Measurements from ENCODE around the gene ZNF557. TPM values are rescaled to one million over a fixed set of nuclear protein-coding genes. Genes with fewer than 3 reads are reported as not detected.

ZNF557 gene
- total RNA-seq, 2 experiments from 2014 or later: 4.7 to 5.6 TPM

- intact Hi-C loops (cut with micrococcal nuclease): no loop called here
- Mint-ChIP-seq H3K36me3 (ENCODE audit: low read depth) (no peaks in the 10 kb centered on the region), H3K4me1 (ENCODE audit: low read depth) (no peaks in the 10 kb centered on the region), H3K27ac (no peak overlapping the region), H3K27me3 (ENCODE audit: low read depth) (peaks cover 2% of the 10 kb centered on the region), H3K4me3 (no peak overlapping the region), H3K9me3 (peaks cover 5% of the 10 kb centered on the region)
- CTCF ChIA-PET: no interaction called here
- no peak for DNase-seq
These were observed 43.7 kb downstream of the ZNF557 start for GRCh38 chr19:7113233-7113632.

- H3K4me3 Mint-ChIP-seq: no peak overlapping the region
- H3K27me3 Mint-ChIP-seq (ENCODE audit: low read depth): peaks cover 2% of the 10 kb centered on the region
- intact Hi-C loops (cut with micrococcal nuclease): no loop called here
- H3K36me3 Mint-ChIP-seq (ENCODE audit: low read depth): no peaks in the 10 kb centered on the region
- peaks cover 5% of the 10 kb centered on the region for H3K9me3 Mint-ChIP-seq
- no peak overlapping the region for H3K27ac Mint-ChIP-seq
- CTCF ChIA-PET: interaction anchor here (0.6 to 1.0 kb wide), 3 partner anchors 13 to 281 kb away, joined by 3 read pairs; no protein-coding TSS in a partner anchor
- DNase-seq: no peak
- H3K4me1 Mint-ChIP-seq (ENCODE audit: low read depth): no peaks in the 10 kb centered on the region
These were observed 46.2 kb downstream of the ZNF557 start for GRCh38 chr19:7115721-7116120.

- Mint-ChIP-seq H3K27ac (no peak overlapping the region), H3K27me3 (ENCODE audit: low read depth) (peaks cover 2% of the 10 kb centered on the region), H3K9me3 (peaks cover 5% of the 10 kb centered on the region), H3K4me3 (no peak overlapping the region), H3K36me3 (ENCODE audit: low read depth) (no peaks in the 10 kb centered on the region), H3K4me1 (ENCODE audit: low read depth) (no peaks in the 10 kb centered on the region)
- DNase-seq: no peak
- CTCF ChIA-PET: no interaction called here
- intact Hi-C loops (cut with micrococcal nuclease): no loop called here
These were observed 47.7 kb downstream of the ZNF557 start for GRCh38 chr19:7117248-7117647.

GRCh38 chr19:7119582-7119981, 50.1 kb downstream of the ZNF557 start:
- CTCF ChIA-PET: interaction anchor here (0.5 kb wide), 1 partner anchor 1016 kb away, joined by 4 read pairs; no protein-coding TSS in a partner anchor
- Mint-ChIP-seq H3K36me3 (ENCODE audit: low read depth) (peaks cover under 1% of the 10 kb centered on the region), H3K9me3 (peaks cover under 1% of the 10 kb centered on the region), H3K4me3 (no peak overlapping the region), H3K27ac (no peak overlapping the region), H3K4me1 (ENCODE audit: low read depth) (no peaks in the 10 kb centered on the region), H3K27me3 (ENCODE audit: low read depth) (no peaks in the 10 kb centered on the region)
- intact Hi-C loops (cut with micrococcal nuclease): no loop called here
- DNase-seq: no peak

- Mint-ChIP-seq H3K27me3 (ENCODE audit: low read depth) (no peaks in the 10 kb centered on the region), H3K27ac (no peak overlapping the region), H3K4me1 (ENCODE audit: low read depth) (no peaks in the 10 kb centered on the region), H3K36me3 (ENCODE audit: low read depth) (peaks cover 8% of the 10 kb centered on the region), H3K4me3 (no peak overlapping the region), H3K9me3 (peaks cover 8% of the 10 kb centered on the region)
- DNase-seq: no peak
- CTCF ChIA-PET: no interaction called here
- intact Hi-C loops (cut with micrococcal nuclease): no loop called here
These were observed 51.0 kb downstream of the ZNF557 start for GRCh38 chr19:7120499-7120898.

GRCh38 chr19:7122701-7123100, 53.2 kb downstream of the ZNF557 start:
- Mint-ChIP-seq H3K27ac (no peak overlapping the region), H3K36me3 (ENCODE audit: low read depth) (peaks cover 12% of the 10 kb centered on the region), H3K4me1 (ENCODE audit: low read depth) (no peaks in the 10 kb centered on the region), H3K9me3 (peaks cover 17% of the 10 kb centered on the region), H3K27me3 (ENCODE audit: low read depth) (no peaks in the 10 kb centered on the region), H3K4me3 (no peak overlapping the region)
- CTCF ChIA-PET: no interaction called here
- intact Hi-C loops (cut with micrococcal nuclease): no loop called here
- DNase-seq: no peak

GRCh38 chr19:7124782-7125181, 55.3 kb downstream of the ZNF557 start:
- Mint-ChIP-seq H3K36me3 (ENCODE audit: low read depth) (peaks cover 12% of the 10 kb centered on the region), H3K27ac (no peak overlapping the region), H3K27me3 (ENCODE audit: low read depth) (no peaks in the 10 kb centered on the region), H3K4me3 (no peak overlapping the region), H3K9me3 (peaks cover 17% of the 10 kb centered on the region), H3K4me1 (ENCODE audit: low read depth) (no peaks in the 10 kb centered on the region)
- intact Hi-C loops (cut with micrococcal nuclease): no loop called here
- CTCF ChIA-PET: no interaction called here
- DNase-seq: no peak

GRCh38 chr19:7125221-7125620, 55.7 kb downstream of the ZNF557 start:
- Mint-ChIP-seq H3K4me1 (ENCODE audit: low read depth) (no peaks in the 10 kb centered on the region), H3K27ac (no peak overlapping the region), H3K4me3 (no peak overlapping the region), H3K36me3 (ENCODE audit: low read depth) (peaks cover 12% of the 10 kb centered on the region), H3K27me3 (ENCODE audit: low read depth) (no peaks in the 10 kb centered on the region), H3K9me3 (peaks cover 19% of the 10 kb centered on the region)
- intact Hi-C loops (cut with micrococcal nuclease): no loop called here
- CTCF ChIA-PET: interaction anchor here (0.6 kb wide), 1 partner anchor 617 kb away, joined by 3 read pairs; no protein-coding TSS in a partner anchor
- no peak for DNase-seq

GRCh38 chr19:7126132-7126531, 56.6 kb downstream of the ZNF557 start:
- no peaks in the 10 kb centered on the region for H3K27me3 Mint-ChIP-seq (ENCODE audit: low read depth)
- no peak overlapping the region for H3K27ac Mint-ChIP-seq
- intact Hi-C loops (cut with micrococcal nuclease): no loop called here
- no peak overlapping the region for H3K4me3 Mint-ChIP-seq
- H3K4me1 Mint-ChIP-seq (ENCODE audit: low read depth): no peaks in the 10 kb centered on the region
- peaks cover 19% of the 10 kb centered on the region for H3K9me3 Mint-ChIP-seq
- no peak for DNase-seq
- peaks cover 12% of the 10 kb centered on the region for H3K36me3 Mint-ChIP-seq (ENCODE audit: low read depth)
- CTCF ChIA-PET: interaction anchor here (0.5 to 1.2 kb wide), 3 partner anchors 23 to 1668 kb away, joined by 3 to 5 read pairs (median 4); no protein-coding TSS in a partner anchor

- DNase-seq: no peak
- intact Hi-C loops (cut with micrococcal nuclease): no loop called here
- Mint-ChIP-seq H3K4me3 (no peak overlapping the region), H3K9me3 (peaks cover 15% of the 10 kb centered on the region), H3K27ac (no peak overlapping the region), H3K4me1 (ENCODE audit: low read depth) (no peaks in the 10 kb centered on the region), H3K36me3 (ENCODE audit: low read depth) (peaks cover 8% of the 10 kb centered on the region), H3K27me3 (ENCODE audit: low read depth) (no peaks in the 10 kb centered on the region)
- CTCF ChIA-PET: interaction anchor here (0.8 kb wide), 1 partner anchor 28 kb away, joined by 3 read pairs; no protein-coding TSS in a partner anchor
These were observed 60.5 kb downstream of the ZNF557 start for GRCh38 chr19:7130043-7130442.

GRCh38 chr19:7132054-7132453, 62.6 kb downstream of the ZNF557 start:
- DNase-seq: no peak
- no peaks in the 10 kb centered on the region for H3K36me3 Mint-ChIP-seq (ENCODE audit: low read depth)
- no peak overlapping the region for H3K27ac Mint-ChIP-seq
- CTCF ChIA-PET: no interaction called here
- H3K4me3 Mint-ChIP-seq: no peak overlapping the region
- intact Hi-C loops (cut with micrococcal nuclease): no loop called here
- no peaks in the 10 kb centered on the region for H3K27me3 Mint-ChIP-seq (ENCODE audit: low read depth)
- no peaks in the 10 kb centered on the region for H3K4me1 Mint-ChIP-seq (ENCODE audit: low read depth)
- peaks cover 3% of the 10 kb centered on the region for H3K9me3 Mint-ChIP-seq

- DNase-seq: no peak
- Mint-ChIP-seq H3K4me1 (ENCODE audit: low read depth) (no peaks in the 10 kb centered on the region), H3K9me3 (peaks cover 3% of the 10 kb centered on the region), H3K4me3 (no peak overlapping the region), H3K27ac (no peak overlapping the region), H3K36me3 (ENCODE audit: low read depth) (no peaks in the 10 kb centered on the region), H3K27me3 (ENCODE audit: low read depth) (no peaks in the 10 kb centered on the region)
- CTCF ChIA-PET: no interaction called here
- intact Hi-C loops (cut with micrococcal nuclease): no loop called here
These were observed 67.6 kb downstream of the ZNF557 start for GRCh38 chr19:7137120-7137519.

Measured in activated naive CD4-positive, alpha-beta T cell treated with anti-CD3 and anti-CD28 coated beads for 36 hours (primary cell).